Activated CD4-positive, alpha-beta T cell treated with anti-CD3 and anti-CD28 coated beads, Interleukin-2, amount 50 U/mL, for 24 hours (primary cell): ENCODE measurements around the gene DIMT1.

ENCODE experiments used
- DNase-seq, 2 donors: peaks; one replicate each; pipeline ENCODE4 v3.0.0-alpha.2; 2020; ENCODE audit warnings: low read depth in 1 of 2, low spot score in 1 of 2

DIMT1 gene

DNA sequence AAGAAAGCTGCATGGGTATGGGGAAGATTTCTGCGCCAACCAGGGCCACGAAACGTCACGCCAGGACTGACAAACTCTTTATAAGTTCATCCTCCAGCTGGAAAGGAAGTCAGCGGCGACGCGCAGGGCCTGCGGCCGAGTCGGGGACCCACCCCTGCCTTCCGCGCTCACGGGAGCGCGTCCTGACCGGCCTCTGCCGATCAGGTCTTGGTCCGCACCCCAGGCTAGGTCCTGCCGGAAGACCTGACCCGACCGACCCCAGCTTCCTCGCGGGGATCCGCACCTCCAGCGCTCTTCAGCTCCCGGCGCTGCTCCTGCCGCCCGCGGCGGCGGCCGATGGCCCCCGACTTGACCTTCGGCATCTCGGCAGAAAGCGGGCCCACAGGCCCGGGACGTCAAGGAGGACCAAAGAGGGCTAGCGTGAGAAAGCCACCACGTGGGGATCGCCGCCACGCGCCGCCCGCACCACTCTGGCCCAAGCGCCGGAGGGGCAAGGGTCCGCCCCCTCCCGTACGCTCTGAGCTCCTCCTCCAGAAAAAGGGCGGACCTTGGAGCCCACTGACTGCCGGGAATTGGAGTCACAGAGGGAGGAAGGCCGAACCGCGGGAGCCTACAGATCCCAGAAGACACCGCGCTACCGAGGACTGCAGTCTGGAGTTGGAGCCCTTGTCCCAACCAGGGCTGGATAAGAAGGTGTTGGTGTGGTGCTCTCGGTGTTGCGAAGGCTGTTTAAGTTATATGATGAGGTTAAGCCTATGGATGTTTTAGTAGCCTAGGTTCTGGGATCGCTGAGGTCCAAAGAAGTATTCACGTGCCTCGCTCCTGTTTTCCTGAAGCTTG is at the start of gene DIMT1:
Gene DIMT1, minus strand, starts transcription at position 495 of the 840 bp plus-strand sequence. Its CDS starts 133 bp downstream, at position 362.
- DNase-seq = peak; percentile 72 to 94

DNA sequence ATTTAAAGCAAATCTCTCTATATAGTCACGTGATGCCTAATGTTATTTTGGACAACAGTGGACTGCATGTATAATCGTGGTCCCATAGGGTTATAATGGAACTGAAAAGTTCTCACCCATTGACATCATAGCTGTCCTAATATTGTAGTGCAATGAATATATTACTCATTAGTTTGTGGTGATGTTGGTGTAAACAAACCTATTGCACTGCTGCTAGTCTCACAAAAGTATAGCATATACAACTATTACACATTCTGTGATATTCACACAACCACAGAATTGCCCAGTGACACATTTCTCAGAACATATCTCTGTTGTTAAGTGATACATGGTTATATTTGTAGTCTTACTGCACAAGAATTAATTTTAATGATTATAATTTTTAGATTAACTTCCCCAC is 46.6 kb upstream of the DIMT1 start:
- no peak for DNase-seq

DNA sequence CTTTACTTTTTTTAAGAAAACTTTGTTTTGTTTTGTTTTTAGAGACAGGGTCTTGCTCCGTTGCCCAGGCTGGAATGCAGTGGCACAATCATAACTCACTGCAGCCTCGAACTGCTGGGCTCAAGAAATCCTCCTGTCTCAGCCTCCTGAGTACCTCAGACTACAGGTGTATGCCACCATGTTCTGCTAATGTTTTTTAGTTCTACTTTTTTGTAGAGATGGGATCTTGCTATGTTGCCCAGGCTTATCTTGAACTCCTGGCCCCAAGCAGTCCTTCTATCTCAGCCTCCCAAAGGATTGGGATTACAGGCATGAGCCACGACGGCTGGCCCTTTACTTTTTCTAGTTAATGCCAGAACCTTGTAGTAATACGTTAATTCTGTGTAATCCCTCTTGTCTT is 44.8 kb upstream of the DIMT1 start:
- no peak for DNase-seq

DNA sequence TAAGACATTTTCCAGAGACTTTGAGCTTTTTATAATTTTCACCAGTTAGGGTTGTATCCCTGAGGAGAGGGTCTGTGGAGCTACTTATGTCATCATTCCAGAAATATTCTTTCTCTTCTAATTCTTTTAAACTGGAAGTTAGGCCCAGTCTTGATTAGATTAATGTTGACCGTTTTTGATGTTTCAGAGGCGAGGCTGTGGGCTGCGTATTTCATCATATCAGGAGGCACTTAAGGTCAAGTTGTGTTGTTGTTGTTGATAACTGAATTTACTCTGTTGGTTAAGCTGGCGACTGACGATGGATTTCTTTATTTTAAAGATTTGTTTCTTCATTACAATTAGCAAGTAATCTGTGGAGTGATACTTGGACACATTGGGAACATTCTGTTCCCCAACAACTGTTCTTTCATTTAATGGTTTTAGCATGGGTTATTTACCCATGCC is 28.9 kb upstream of the DIMT1 start:
- no peak for DNase-seq

DNA sequence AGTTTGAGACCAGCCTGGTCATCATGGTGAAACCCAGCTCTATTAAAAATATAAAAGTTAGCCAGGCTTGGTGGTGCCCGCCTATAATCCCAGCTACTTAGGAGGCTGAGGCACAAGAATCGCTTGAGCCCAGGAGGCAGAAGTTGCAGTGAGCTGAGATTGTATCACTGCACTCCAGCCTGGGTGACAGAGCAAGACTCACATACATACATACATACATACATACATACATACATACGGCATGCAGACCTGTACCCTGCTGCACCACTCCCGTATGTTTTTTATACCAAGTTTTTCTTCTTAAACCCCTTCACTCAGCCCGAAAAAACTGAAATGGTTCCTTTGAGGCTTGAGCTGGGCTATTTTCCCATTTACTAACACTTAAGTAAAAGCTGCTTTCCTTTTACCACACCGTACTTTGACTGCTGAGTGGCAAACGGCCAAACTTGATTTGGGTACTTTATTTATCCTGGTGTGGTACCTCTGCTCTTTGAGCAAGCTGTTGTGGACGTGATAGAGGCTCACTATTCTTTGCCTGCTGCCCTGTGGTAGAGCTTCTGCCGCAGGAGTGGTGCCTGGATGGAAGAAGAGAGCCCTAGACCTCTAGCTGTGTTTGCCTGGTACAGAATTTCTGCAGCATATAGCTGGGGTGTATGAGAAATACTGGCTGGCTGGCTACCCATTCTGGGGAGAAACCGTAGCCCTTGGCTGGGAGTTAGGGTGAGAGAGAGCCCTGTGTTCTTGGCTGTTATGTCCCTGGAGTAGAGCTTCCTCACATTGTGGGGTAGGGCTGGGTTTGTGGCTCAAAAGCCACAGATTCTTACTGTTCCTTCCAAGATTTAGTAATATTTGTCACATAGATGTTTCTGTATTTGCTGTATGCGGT is 28.3 kb upstream of the DIMT1 start:
- no peak for DNase-seq

DNA sequence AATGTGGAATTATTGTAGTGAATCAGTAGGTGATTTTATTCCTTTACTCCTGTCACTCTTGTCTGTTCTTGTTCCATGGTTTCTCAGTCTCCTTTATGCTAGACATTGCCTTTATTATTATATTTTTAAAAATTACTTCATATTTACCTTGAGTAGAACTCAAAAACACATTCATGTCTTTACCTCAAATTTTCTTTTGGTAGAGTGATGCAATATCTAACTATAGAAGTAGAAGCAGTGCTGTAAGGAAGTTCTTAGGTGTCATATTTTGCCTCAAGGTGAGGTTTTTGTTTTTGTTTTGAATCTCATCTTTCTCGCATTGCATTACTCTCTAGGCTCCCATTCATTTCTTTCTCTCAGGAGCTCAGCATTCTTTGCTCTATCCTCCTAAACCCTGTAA is 21.1 kb upstream of the DIMT1 start:
- no peak for DNase-seq

DNA sequence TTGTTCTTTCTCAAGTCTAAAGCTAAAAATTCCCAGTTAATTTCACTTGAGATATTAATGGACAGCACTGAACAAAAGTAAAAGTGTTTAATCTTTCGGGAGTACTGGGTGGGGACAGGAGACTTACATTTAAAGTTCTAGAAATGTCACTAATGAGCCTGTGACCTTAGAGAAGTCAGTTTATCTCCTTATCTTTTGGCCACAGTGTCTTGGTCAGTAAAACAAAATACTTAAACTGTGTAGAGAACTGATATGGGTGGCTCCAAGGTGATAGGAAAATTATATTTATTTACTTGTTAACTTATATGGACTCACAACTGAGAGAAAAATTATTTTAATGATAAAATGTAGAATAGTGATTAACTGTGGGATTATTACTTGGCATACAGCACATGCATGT is 17.7 kb upstream of the DIMT1 start:
- no peak for DNase-seq

DNA sequence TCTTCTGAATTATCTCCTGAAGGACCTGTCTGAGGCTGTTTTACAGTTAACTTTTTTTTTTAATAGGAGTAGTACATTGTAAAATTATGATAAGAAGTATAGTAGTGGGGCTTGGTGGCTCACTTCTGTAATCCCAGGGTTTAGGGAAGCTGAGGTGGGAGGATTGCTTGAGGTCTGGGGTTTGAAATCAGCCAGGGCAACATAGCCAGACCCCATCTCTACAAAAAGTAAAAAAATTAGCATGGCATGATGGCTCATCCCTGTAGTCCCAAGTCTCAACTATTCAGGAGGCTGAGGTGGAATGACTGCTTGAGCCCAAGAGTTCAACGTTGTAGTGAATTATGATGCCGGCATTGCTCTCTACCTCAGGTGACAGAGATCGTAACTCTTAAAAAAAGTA is 15.9 kb upstream of the DIMT1 start:
- no peak for DNase-seq

DNA sequence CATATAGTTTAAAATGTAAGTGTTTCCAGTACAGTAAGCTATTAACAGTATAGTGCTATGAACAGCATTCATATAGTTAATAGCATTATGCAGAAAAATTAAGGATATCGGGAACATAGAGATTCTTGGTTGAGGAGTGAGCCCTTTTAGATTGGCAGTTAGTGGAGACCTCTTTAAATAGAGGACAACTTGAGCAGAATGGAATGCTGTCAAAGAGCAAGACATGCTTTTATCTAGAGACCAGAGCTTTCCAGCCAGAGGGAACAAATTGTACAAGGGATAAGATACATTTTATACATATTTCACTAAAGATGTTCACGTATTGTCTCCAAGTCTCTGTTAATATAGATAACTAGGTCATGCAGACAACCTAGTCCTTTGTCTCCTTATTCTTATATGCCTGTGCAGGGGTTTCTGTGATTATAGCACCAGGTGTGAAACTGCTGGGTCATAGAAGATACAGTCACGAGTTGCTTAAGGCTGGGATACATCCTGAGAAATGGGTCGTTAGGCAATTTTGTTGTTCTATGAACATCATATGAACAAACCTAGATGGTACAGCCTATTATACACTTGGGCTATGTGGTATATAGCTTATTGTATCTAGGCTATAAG is 14.9 kb upstream of the DIMT1 start:
- DNase-seq = no peak

DNA sequence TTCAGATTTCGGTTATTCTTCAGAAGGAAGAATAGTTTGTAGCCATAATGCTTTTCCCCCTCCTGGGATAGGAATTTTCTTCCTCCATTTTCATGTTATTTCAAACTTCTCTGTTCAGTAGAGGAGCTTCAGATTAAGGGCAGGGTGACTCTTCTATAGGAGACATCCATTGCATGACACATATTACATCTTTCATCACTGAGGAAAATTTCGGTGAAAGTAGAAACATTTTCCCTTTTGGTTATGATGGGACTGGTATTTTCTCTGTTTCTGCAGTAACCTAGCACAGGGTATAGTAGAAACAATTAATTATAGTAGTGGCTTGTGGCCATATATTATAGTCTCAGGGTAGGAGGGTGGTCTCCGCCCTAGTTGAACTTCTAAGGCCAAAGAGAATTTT is 10.0 kb upstream of the DIMT1 start:
- DNase-seq = no peak

DNA sequence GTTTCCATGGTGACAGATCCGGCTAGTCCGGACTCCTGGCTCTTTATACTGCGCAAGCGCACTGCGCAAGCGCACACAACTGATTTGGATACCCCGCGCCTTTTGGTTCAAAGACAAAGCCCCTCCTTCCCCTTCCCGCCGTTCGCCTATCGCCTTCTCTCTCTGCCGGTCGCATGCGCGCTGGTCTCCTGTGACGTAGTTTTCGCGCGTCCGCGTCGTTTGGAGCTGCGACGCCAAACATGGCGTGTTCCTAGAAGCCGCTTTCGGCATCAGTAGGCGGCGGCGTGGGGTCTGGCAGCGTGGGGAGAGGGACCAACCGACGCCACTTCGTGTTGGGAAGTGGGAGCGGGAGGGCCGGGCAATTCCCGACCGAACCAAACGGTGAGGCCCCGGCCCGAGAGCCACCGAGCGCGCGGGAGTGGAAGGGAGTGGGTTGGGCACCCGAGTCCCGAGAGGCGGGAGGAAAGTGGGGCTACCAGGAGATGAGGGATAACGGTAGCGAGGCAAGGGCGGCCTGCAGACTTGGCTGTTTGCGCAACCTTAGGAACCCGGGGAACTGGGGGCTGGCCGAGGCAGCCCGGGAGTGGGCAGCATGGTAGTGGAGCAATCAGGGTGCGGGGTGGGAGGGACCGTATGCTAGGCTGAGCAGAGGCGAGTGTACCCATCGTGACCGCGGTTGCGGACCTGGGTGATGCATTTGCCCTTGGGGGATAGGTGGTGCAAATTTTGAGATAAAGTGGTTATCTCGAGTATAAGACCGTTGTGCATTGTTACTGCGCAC is 9.0 kb upstream of the DIMT1 start, which contains the start of gene IPO11:
Gene IPO11, plus strand, starts transcription at position 215 of the 781 bp plus-strand sequence. CDS start 24,517 bp downstream, outside the sequence.
- peak; percentile 98 to 99 for DNase-seq

DNA sequence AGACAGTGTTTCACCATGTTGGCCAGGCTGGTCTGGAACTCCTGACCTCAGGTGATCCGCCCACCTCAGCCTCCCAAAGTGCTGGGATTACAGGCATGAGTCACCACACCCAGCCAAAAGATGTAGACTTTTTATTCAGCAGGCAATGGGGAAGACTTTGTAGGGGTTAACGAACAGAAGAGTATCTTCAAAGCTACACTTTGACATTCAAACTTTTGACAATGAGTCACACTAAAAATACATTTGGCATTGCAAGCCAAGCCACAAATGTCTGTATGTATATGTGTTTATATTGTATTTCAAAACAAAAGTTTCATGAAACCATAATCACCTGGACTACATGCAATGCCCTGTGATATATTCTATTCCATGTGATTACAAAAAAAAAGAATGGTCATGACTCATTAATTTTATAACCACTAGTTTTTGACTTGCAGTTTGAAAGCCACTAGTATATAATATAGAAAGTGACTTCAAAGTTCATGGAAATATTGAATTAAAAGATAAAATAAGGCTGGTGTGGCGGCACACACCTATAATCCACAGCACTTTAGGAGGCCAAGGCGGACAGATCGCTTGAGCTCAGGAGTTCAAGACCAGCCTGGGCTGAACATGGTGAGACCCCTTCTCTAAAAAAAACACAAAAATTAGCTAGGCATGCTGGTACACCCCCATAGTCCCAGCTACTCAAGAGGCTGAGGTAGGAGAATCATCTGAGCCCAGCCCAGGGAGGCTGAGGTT is 8.3 kb downstream of the DIMT1 start:
- DNase-seq = no peak

DNA sequence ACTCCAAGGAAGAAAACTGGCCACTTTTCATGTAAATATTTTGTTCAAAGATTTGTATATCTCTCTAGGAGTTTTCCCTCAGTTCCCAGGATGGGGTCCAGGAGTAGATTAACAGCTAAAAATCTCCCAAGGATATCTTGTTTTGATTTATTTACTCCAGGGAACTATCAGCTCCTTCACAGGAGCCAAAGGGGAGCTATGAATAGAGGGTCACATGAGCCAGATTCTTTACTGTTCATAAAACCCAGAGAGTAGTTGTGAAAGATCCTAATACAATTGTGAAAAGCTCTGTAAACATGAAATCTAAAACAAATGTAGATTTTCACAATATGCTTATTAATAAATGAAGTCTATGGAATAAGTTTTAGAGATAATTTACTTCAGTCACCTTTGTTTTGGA is 16.9 kb downstream of the DIMT1 start:
- DNase-seq = no peak

DNA sequence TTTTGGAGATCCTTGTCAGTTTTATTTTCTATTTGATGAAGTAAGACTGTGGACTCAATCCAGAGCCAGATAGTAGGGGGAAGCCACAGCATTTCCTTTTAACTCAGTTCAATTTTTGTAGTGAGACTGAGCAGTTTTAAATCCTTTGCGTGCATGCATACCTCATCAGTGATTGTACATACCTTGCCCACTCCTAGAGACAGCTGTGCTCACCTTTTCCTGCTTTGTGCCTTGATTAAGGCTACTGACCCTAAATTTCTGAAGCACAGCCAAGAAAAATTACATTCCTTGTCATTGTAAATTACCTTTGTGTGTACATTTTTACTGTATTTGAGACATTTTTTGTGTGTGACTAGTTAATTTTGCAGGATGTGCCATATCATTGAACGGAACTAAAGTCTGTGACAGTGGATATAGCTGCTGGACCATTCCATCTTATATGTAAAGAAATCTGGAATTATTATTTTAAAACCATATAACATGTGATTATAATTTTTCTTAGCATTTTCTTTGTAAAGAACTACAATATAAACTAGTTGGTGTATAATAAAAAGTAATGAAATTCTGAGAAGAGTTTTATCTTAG is 17.8 kb downstream of the DIMT1 start:
- DNase-seq = no peak

DNA sequence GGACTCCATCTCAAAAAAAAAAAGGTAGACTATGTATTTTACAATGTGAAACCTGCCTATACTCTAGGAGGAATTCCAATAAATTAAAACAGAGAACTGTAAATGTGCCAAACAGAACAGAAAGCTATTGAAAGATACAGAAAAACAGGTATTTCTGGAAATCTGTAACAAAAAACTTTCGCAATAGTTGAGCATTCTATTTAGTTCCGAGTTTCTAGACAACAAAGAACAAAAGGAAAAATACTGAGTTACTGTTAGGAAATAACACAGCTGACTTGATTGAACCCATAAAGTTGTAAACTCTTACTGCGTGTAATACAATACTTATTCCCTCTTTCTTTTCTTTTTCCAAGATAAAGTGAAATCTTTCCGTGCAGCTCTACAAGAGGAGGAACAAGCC is 18.6 kb downstream of the DIMT1 start:
- DNase-seq = no peak

DNA sequence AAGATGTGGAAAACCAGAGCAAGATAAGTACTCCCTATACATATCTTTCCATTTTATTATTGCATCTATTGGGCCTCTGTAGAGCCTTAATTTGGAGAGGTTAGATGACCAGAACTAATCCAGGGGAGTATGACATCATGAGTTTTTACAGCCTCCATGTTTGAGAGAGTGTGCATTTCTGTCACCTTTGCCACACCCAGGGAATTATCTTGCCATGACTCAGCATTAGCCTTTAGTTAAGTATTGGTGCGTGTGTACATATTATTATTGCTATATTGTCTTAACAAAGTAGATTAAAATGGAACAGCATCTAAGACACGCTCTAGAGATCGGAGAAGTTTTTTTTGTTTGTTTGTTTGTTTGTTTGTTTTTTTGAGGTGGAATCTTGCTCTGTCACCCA is 27.6 kb downstream of the DIMT1 start:
- DNase-seq = no peak

DNA sequence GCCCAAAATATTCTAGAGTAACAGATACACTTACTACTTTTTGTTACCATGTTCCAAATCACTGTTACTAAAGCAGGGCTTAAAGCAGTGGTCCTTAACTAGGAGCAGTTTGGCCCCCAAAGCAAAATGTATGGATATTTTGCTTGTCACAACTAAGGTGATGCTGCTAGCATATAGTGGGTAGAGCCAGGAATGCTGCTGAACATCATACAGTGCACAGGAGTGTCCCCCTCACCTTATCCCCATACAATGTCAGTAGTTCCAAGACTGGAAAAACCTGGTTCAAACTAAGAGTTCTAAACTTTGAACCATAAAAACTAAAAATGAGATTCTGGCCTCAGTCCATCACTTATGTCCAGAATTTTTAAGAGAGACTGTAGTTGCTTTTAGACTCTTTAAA is 28.1 kb downstream of the DIMT1 start:
- no peak for DNase-seq

DNA sequence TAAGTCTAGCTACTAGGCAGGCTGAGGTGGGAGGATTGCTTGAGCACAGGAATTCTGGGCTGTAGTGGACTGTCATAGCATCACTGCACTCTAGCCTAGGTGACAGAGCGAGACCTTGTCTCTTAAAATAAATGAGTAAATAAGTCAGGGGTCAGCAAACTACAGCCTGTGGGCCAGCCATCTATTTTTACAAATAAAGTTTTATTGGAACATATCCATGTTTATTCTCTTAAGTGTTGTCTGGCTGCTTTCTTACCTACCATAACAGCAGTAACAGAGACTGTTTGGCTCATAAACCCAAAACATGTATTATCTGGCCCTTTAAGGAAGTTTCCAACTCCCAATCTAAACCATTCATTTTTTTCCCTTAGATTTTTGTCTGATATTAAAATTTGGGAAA is 29.6 kb downstream of the DIMT1 start:
- DNase-seq = no peak

DNA sequence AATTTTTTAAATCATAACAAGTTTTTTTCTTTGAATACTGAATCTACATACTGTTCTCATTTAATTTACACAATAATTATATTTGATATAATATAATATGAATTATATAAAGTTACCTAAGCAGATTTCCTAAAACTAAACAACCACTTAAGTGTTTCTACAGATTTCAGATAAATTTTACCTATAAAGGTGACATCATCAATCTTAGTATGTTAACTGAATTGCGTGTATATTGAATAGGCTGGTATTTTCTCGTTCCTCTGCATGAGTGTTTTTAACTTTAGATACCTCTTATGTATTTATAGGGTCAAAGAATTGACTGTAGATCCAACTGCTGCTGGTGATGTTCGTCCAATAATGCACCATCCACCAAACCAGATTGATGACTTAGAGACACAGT is 30.3 kb downstream of the DIMT1 start:
- DNase-seq = no peak

DNA sequence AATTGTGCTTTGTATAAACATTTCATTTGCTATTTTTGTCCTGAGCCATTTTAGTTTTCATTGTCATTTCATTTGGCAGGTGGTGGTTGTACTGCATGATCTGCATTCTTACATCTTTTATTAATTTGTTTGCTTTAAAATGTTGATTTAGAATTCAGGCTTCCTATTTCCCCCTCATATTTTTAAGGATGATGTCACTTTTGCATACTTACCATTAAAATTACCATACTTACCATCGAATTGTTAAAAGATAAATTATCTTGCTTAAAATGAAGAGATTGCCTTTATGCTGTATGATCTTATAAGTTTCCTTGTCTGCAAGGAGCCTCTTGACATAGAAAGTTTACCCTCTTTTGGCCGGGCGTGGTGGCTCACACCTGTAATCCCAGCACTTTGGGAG is 31.1 kb downstream of the DIMT1 start:
- no peak for DNase-seq
